ENCODE results near the gene GUCY1A1. TPM values are rescaled to one million over a fixed set of nuclear protein-coding genes. Genes with fewer than 3 reads are reported as not detected.

GUCY1A1 gene
- total RNA-seq, 1 donor = 0.43 TPM

DNA sequence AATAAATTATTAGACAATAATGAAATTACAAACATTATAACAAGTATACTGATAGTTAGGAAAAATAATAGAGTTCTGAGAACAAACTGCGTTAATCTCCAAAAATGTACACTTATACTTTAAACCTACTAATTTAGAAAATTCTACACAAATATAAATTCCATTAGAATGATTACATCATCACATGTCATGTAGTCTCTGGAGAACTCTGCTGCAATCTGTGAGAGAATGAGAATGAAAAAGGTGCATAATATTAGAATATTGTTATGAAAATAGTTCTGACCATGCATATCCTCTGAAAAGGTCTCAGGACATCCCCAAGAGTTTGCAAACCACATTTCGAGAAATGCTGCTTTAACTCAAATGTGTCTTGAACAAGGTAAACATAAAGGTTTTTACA lies 11.4 kb downstream of the GUCY1A1 start:
- no peak for DNase-seq (ENCODE audit: low read depth)
- TF ChIP-seq, protein P1, sequence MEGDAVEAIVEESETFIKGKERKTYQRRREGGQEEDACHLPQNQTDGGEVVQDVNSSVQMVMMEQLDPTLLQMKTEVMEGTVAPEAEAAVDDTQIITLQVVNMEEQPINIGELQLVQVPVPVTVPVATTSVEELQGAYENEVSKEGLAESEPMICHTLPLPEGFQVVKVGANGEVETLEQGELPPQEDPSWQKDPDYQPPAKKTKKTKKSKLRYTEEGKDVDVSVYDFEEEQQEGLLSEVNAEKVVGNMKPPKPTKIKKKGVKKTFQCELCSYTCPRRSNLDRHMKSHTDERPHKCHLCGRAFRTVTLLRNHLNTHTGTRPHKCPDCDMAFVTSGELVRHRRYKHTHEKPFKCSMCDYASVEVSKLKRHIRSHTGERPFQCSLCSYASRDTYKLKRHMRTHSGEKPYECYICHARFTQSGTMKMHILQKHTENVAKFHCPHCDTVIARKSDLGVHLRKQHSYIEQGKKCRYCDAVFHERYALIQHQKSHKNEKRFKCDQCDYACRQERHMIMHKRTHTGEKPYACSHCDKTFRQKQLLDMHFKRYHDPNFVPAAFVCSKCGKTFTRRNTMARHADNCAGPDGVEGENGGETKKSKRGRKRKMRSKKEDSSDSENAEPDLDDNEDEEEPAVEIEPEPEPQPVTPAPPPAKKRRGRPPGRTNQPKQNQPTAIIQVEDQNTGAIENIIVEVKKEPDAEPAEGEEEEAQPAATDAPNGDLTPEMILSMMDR (IDR thresholded peaks at IDR 0.05; ENCODE audit: insufficient read depth, low read depth, low read length) = no peak
- H3K4me3 ChIP-seq (ENCODE audit: low read depth, low read length) = no peak overlapping the region

DNA sequence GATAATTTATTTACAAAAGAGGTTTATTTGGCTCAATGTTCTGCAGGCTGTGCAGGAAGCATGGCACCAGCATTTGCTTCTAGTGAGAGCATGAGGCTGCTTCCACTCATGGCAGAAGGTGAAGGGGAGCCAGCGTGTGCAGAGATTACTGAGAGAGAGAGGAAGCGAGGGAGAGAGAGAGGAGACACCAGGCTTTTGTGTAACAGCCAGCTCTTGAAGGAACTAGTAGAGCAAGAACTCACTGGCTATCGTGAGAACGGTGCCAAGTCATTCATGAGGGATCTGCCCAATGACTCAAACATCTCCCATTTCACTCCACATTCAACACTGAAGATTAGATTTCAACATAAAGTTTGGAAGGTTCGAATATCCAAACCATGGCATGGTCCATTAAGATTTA lies 12.7 kb downstream of the GUCY1A1 start:
- DNase-seq (ENCODE audit: low read depth) = no peak
- H3K4me3 ChIP-seq (ENCODE audit: low read depth, low read length) = no peak overlapping the region
- TF ChIP-seq, protein P1 (IDR thresholded peaks at IDR 0.05; ENCODE audit: insufficient read depth, low read depth, low read length) = no peak

DNA sequence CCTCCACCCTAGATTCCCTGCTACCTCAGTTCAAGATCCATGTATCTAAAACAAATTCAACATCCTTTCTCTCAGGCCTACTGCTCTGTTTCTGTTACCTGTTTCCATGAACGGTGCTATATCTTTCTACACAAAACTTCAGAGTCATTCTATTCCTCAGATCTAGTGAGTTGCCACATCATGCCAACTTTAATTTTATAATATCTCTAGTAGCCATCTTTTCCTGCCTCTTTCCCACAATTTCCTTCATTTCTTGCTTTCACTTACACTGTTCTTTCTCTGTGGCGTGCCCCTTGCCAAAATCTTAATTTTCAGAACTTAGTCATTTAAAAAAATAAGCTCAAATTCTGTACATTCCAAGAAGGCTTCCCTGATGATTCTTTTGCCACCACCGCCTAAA lies 15.2 kb downstream of the GUCY1A1 start:
- no peak for DNase-seq (ENCODE audit: low read depth)
- no peak overlapping the region for H3K4me3 ChIP-seq (ENCODE audit: low read depth, low read length)
- TF ChIP-seq, protein P1 (IDR thresholded peaks at IDR 0.05; ENCODE audit: insufficient read depth, low read depth, low read length) = no peak

DNA sequence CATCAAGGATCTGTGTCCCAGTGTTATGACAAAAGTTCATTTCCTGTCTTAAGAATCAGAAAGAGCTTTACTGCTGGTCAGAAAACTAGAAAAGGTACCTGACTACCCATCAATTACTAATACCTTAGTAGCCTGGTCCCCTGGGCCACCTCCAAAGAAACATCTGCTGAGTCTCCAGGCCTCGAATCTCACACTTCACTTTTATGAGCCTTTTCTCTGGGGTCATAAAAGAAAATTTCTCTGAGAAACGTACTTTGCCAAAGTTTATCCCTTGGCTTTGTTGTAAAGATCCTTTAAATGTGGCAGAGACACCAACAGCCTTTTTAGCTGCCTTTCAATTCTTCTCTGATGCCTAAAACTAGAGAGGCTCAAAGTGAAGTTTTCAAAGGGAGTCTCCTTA lies 17.8 kb downstream of the GUCY1A1 start:
- H3K4me3 ChIP-seq (ENCODE audit: low read depth, low read length) = no peak overlapping the region
- TF ChIP-seq, protein P1 (IDR thresholded peaks at IDR 0.05; ENCODE audit: insufficient read depth, low read depth, low read length) = no peak
- DNase-seq (ENCODE audit: low read depth) = no peak

DNA sequence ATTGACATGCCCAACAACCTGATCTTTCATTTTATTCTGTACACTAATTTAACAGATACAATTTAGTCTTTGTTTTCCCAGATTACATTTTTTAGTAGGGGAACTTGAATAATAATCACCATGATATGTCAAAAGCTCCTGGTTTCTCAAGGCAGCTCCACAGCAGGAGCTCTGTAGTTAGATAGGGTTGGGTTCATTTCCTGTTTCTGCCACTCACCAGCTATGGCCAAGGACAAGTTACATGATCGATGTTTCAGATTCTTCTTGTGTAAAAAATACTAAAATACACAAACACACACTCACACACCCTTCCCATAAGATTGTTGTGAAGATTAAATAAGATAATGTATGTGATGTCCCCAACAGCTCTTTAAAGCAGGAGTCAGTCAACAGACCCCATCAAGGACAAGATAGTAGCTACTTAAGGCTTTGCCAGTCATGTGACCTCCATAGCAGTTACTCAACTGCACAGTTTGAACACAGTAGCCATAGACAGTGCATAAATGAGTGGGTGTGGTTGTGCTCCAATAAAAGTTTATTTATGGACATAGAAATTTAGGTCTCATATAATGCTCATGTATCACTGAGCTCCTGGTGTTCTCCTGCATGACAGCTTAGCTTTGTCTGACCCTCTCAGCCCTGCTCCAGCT lies 18.4 kb downstream of the GUCY1A1 start:
- DNase-seq (ENCODE audit: low read depth) = no peak
- TF ChIP-seq, protein P1 (IDR thresholded peaks at IDR 0.05; ENCODE audit: insufficient read depth, low read depth, low read length) = no peak
- no peak overlapping the region for H3K4me3 ChIP-seq (ENCODE audit: low read depth, low read length)

DNA sequence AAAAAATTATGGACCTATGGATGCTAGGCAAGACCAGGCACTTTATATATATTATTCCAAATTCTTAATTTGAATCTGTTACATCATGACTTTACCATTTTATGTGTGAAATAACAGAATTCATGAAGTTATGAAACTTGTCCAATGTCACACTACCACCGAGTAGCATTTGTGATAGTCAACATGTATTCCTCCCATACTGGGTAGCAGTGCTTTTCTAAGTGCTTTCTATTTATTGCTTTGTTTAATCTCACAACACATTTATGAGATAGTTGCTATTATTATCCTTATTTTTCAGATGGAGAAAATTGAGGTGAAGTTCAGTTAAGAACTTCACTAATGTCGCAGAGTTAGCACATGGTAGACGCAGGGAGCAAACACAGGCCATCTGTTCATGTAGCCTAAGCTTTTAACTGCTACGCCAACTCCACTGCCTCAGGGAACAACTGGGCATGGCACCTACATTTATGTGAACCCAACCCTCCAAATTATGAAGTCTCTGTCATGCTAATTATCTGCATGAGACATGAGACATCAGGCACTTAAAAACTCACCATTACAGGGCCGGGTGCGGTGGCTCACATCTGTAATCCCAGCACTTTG lies 20.8 kb downstream of the GUCY1A1 start:
- no peak overlapping the region for H3K4me3 ChIP-seq (ENCODE audit: low read depth, low read length)
- TF ChIP-seq, protein P1 (IDR thresholded peaks at IDR 0.05; ENCODE audit: insufficient read depth, low read depth, low read length) = no peak
- no peak for DNase-seq (ENCODE audit: low read depth)
